Stimulated activated CD4-positive, alpha-beta T cell treated with anti-CD3 and anti-CD28 coated beads, Interleukin-1b, Interleukin-23, amount 100 ng/mL, for 1 hour (primary cell): ENCODE data around the gene CWC22.

ENCODE experiments used
- DNase-seq, 2 donors: peaks; one replicate each; pipeline ENCODE4 v3.0.0-alpha.2; 2020; ENCODE audit warnings: low read depth in 2 of 2

The CWC22 gene

GRCh38 chr2:179898873-179899272 is 108.2 kb downstream of the CWC22 start:
- DNase-seq: no peak
